HEK293 (cell line): ENCODE results near the gene ZCCHC24.

Experiments used
- CTCF ChIA-PET: fragments of 350-600 bp; formaldehyde crosslinking; extraction: SDS; loops from one replicate; lab custom pipeline; 2021; ENCODE audit warnings: antibody characterized with exemption; lab: Yijun Ruan, JAX
- POLR2A ChIA-PET: fragments of 300-600 bp; formaldehyde crosslinking; extraction: SDS; loops from one replicate; lab custom pipeline; 2020; ENCODE audit warnings: antibody characterized with exemption, inconsistent platforms; lab: Yijun Ruan, JAX
- H3K27ac ChIP-seq: fragments of 200-500 bp; sonication (Bioruptor generic); 2 replicates; pipeline ENCODE4 v1.5.1; 2014; ENCODE audit warnings: low read depth, low read length, control low read depth, inconsistent platforms; ENCODE audit errors: extremely low read depth
- H3K36me3 ChIP-seq, 2 experiments: fragments of 200-500 bp in 1 of 2; sonication (Bioruptor generic) in 1 of 2; 1 replicate in 1 of 2; 2 replicates in 1 of 2; pipeline ENCODE4 v1.5.1; 2014 to 2017; ENCODE audit warnings: inconsistent platforms in 2 of 2, low read length in 2 of 2; ENCODE audit not compliant: control insufficient read depth in 2 of 2, insufficient read depth in 1 of 2
- H3K4me1 ChIP-seq: fragments of 200-500 bp; sonication (Bioruptor generic); 2 replicates; pipeline ENCODE4 v1.5.1; 2014; ENCODE audit warnings: mild to moderate bottlenecking, low read length, inconsistent platforms; ENCODE audit not compliant: control insufficient read depth, insufficient read depth
- H3K4me3 ChIP-seq: 2 replicates; pipeline ENCODE4 v1.5.1; 2011; ENCODE audit warnings: low read depth, mild to moderate bottlenecking, control low read depth, low read length, moderate library complexity
- H3K9me3 ChIP-seq: fragments of 200-500 bp; sonication (Bioruptor generic); 2 replicates; pipeline ENCODE4 v1.5.1; 2014; ENCODE audit warnings: low read depth, low read length, inconsistent platforms; ENCODE audit not compliant: control insufficient read depth, insufficient read depth
- BCL11B ChIP-seq: fragments of 450-650 bp; formaldehyde crosslinking; IDR thresholded peaks from 2 replicates; pipeline ENCODE4 v1.5.1; 2016; ENCODE audit warnings: low read depth, missing biosample characterization, missing genetic modification characterization
- KLF17 ChIP-seq: fragments of 450-650 bp; formaldehyde crosslinking; IDR thresholded peaks from 2 replicates; pipeline ENCODE4 v1.5.1; 2016; ENCODE audit warnings: missing biosample characterization, missing genetic modification characterization
- ZBTB10 ChIP-seq: fragments of 450-650 bp; formaldehyde crosslinking; IDR thresholded peaks from 2 replicates; pipeline ENCODE4 v1.5.1; 2016; ENCODE audit warnings: missing biosample characterization, missing genetic modification characterization
- ZNF175 ChIP-seq: fragments of 450-650 bp; formaldehyde crosslinking; IDR thresholded peaks from 2 replicates; pipeline ENCODE4 v1.5.1; 2016; ENCODE audit warnings: missing biosample characterization, missing genetic modification characterization
- ZNF18 ChIP-seq: fragments of 450-650 bp; formaldehyde crosslinking; IDR thresholded peaks from 2 replicates; pipeline ENCODE4 v1.5.1; 2016; ENCODE audit warnings: missing biosample characterization, missing genetic modification characterization
- ZNF214 ChIP-seq: fragments of 450-650 bp; formaldehyde crosslinking; IDR thresholded peaks from 2 replicates; pipeline ENCODE4 v1.5.1; 2017; ENCODE audit warnings: missing biosample characterization, mild to moderate bottlenecking, missing genetic modification characterization, borderline replicate concordance
- ZNF223 ChIP-seq: fragments of 450-650 bp; formaldehyde crosslinking; IDR thresholded peaks from 2 replicates; pipeline ENCODE4 v1.5.1; 2016; ENCODE audit warnings: missing biosample characterization, missing genetic modification characterization
- ZNF266 ChIP-seq: fragments of 450-650 bp; formaldehyde crosslinking; IDR thresholded peaks from 2 replicates; pipeline ENCODE4 v1.5.1; 2016; ENCODE audit warnings: missing biosample characterization, missing genetic modification characterization, low read depth
- ZNF280C ChIP-seq: fragments of 450-650 bp; formaldehyde crosslinking; IDR thresholded peaks from 2 replicates; pipeline ENCODE4 v1.5.1; 2016; ENCODE audit warnings: missing biosample characterization, missing genetic modification characterization
- ZNF449 ChIP-seq: fragments of 450-650 bp; formaldehyde crosslinking; IDR thresholded peaks from 2 replicates; pipeline ENCODE4 v1.5.1; 2017; ENCODE audit warnings: missing biosample characterization, mild to moderate bottlenecking, missing genetic modification characterization, moderate library complexity
- ZNF48 ChIP-seq: fragments of 450-650 bp; formaldehyde crosslinking; IDR thresholded peaks from 2 replicates; pipeline ENCODE4 v1.5.1; 2016; ENCODE audit warnings: missing biosample characterization, missing genetic modification characterization
- ZNF585B ChIP-seq: fragments of 450-650 bp; formaldehyde crosslinking; IDR thresholded peaks from 2 replicates; pipeline ENCODE4 v1.5.1; 2016; ENCODE audit warnings: missing biosample characterization, missing genetic modification characterization
- ZNF654 ChIP-seq: fragments of 450-650 bp; formaldehyde crosslinking; IDR thresholded peaks from 2 replicates; pipeline ENCODE4 v1.5.1; 2016; ENCODE audit warnings: low read depth, missing biosample characterization, missing genetic modification characterization
- ZNF792 ChIP-seq: fragments of 450-650 bp; formaldehyde crosslinking; IDR thresholded peaks from 2 replicates; pipeline ENCODE4 v1.5.1; 2016; ENCODE audit warnings: missing biosample characterization, missing genetic modification characterization

Gene ZCCHC24

GRCh38 chr10:79465341-79465740 lies 19.9 kb upstream of the ZCCHC24 start:
- no peaks in the 10 kb centered on the region for H3K9me3 ChIP-seq
- H3K27ac ChIP-seq, result no peak overlapping the region
- H3K4me3 ChIP-seq, result no peak overlapping the region
- TF ChIP-seq ZNF654 (tag by site-specific recombination), result no peak
- no peak for TF ChIP-seq ZNF266 (tag by site-specific recombination)
- TF ChIP-seq BCL11B (tag by site-specific recombination), result no peak
- no peak for TF ChIP-seq ZNF585B (tag by site-specific recombination)
- no peak for TF ChIP-seq ZNF449 (tag by site-specific recombination)
- TF ChIP-seq KLF17 (tag by site-specific recombination), result no peak
- TF ChIP-seq ZNF792, result no peak
- no peak for TF ChIP-seq ZNF280C
- no peak for TF ChIP-seq ZBTB10 (tag by site-specific recombination)
- TF ChIP-seq ZNF223, result no peak
- no peak for TF ChIP-seq ZNF214 (tag by site-specific recombination)
- no peak for TF ChIP-seq ZNF175 (tag by site-specific recombination)
- TF ChIP-seq, all 188 proteins: peak for 0
- POLR2A ChIA-PET, result no interaction called here
- CTCF ChIA-PET, result no interaction called here
- Histone ChIP-seq H3K4me1 (no peaks in the 10 kb centered on the region), H3K36me3 (no peaks in the 10 kb centered on the region)

- ChIA-PET POLR2A (interaction anchor here (1.7 kb wide), 1 partner anchor 18 kb away, joined by 5 read pairs; the partner anchor contains the start of gene ZCCHC24), CTCF (interaction anchor here (1.6 kb wide), 1 partner anchor 89 kb away, joined by 3 read pairs; no protein-coding TSS in a partner anchor)
- Histone ChIP-seq H3K4me3 (no peak overlapping the region), H3K27ac (no peak overlapping the region), H3K36me3 (no peaks in the 10 kb centered on the region), H3K4me1 (no peaks in the 10 kb centered on the region), H3K9me3 (no peaks in the 10 kb centered on the region)
- TF ChIP-seq ZNF48 (tag by site-specific recombination), result no peak
- peak; percentile 74 for TF ChIP-seq ZNF18 (tag by site-specific recombination)
Measured at GRCh38 chr10:79463578-79464496, 18.4 kb upstream of the ZCCHC24 start.
